Adrenal gland (tissue), 5 donors: ENCODE results near the gene IQSEC3.

Source experiments
- CTCF ChIP-seq, 6 experiments: fragments of 450-650 bp in 4 of 6; fragments of 200-600 bp in 2 of 6; sonication (generic) in 1 of 6; IDR thresholded peaks; 1 replicate in 5 of 6; 2 replicates in 1 of 6; pipeline versions ENCODE4 v1.5.1 to v1.8.0; 2016 to 2021; ENCODE audit warnings: antibody characterized with exemption in 6 of 6, mild to moderate bottlenecking in 2 of 6, moderate library complexity in 1 of 6
- POLR2A ChIP-seq, 2 donors: fragments of 450-650 bp; IDR thresholded peaks; one replicate each; pipeline ENCODE4 v1.6.1; 2017; ENCODE audit warnings: antibody characterized with exemption in 2 of 2, mild to moderate bottlenecking in 2 of 2, moderate library complexity in 1 of 2
- donor health status: DM: no; HTN: no; CAD: no.

GRCh38 chr12:213527-213932, 147.0 kb downstream of the IQSEC3 start:
- TF ChIP-seq CTCF (IDR thresholded peaks at IDR 0.05), result no peak
- TF ChIP-seq POLR2A (IDR thresholded peaks at IDR 0.05), result no peak
